Prostate gland (tissue), 2 donors: ENCODE data around the gene TRIM34.

Experiments used
- CTCF ChIP-seq, 4 experiments: fragments of 200-600 bp in 2 of 4; fragments of 450-650 bp in 2 of 4; sonication (generic) in 2 of 4; IDR thresholded peaks; 1 replicate in 3 of 4; 2 replicates in 1 of 4; pipeline ENCODE4 v1.5.1; 2016 to 2019; ENCODE audit warnings: antibody characterized with exemption in 4 of 4, mild to moderate bottlenecking in 2 of 4, moderate library complexity in 2 of 4
- POLR2A ChIP-seq: fragments of 450-650 bp; IDR thresholded peaks from one replicate; pipeline ENCODE4 v1.6.1; 2016; ENCODE audit warnings: antibody characterized with exemption, mild to moderate bottlenecking
- POLR2AphosphoS5 ChIP-seq: sonication (generic); formaldehyde crosslinking; IDR thresholded peaks from one replicate; pipeline ENCODE4 v1.6.1; 2017; ENCODE audit warnings: antibody characterized with exemption

- TF ChIP-seq CTCF (IDR thresholded peaks at IDR 0.05): no peak
- no peak for TF ChIP-seq POLR2A
- TF ChIP-seq POLR2AphosphoS5: no peak
Observed at GRCh38 chr11:5686426-5686825, 61.6 kb downstream of the TRIM34 start.
